ENCODE data around the gene PHF5A.

The PHF5A gene

GRCh38 chr22:41458161-41458728, 10.2 kb downstream of the PHF5A start:
- TF ChIP-seq CTCF (IDR thresholded peaks at IDR 0.05; ENCODE audit: insufficient read depth, low read length, poor library complexity, severe bottlenecking) (no peak), EZH2phosphoT487 (conservative IDR thresholded peaks at IDR 0.05; ENCODE audit: low read length) (no peak)
- H3K9ac ChIP-seq (ENCODE audit: low read length), result no peak overlapping the region
- H3F3A ChIP-seq (ENCODE audit: insufficient read depth), result peaks cover 4% of the 10 kb centered on the region; the same call in 1 of the 2 replicates
- H3K36me3 ChIP-seq (ENCODE audit: low read length), result 0 out of 2 replicates have a peak, but pooled peaks cover 7% of the 10 kb centered on the region
- no peaks in the 10 kb centered on the region for H3K27me3 ChIP-seq (ENCODE audit: low read length)
- no peaks in the 10 kb centered on the region for H4K20me1 ChIP-seq (ENCODE audit: low read depth, low read length)
- no peaks in the 10 kb centered on the region for H3K79me2 ChIP-seq (ENCODE audit: insufficient read depth, low read length)
- H2AFZ ChIP-seq (ENCODE audit: low read depth, low read length, severe bottlenecking), result no peak overlapping the region
- no peak overlapping the region for H3K27ac ChIP-seq (ENCODE audit: low read depth, low read length)
- no peak overlapping the region for H3K4me2 ChIP-seq (ENCODE audit: low read depth, low read length, poor library complexity, severe bottlenecking)
- no peaks in the 10 kb centered on the region for H3K9me2 ChIP-seq (replicated peaks; ENCODE audit: insufficient read depth, low read length)
- H3K9me3 ChIP-seq (ENCODE audit: insufficient read depth, low read length), result no peaks in the 10 kb centered on the region
- H3K4me3 ChIP-seq (ENCODE audit: insufficient read depth, low read length, poor library complexity, severe bottlenecking), result no peak overlapping the region

GRCh38 chr22:41448189-41448808, 20.2 kb downstream of the PHF5A start:
- no peaks in the 10 kb centered on the region for H3K27me3 ChIP-seq (ENCODE audit: low read length)
- no peaks in the 10 kb centered on the region for H3K9me2 ChIP-seq (replicated peaks; ENCODE audit: insufficient read depth, low read length)
- H2AFZ ChIP-seq (ENCODE audit: low read depth, low read length, severe bottlenecking), result peak overlapping the region; percentile 38
- H4K20me1 ChIP-seq (ENCODE audit: low read depth, low read length), result no peaks in the 10 kb centered on the region
- peak overlapping the region; percentile 92 for H3K9ac ChIP-seq (ENCODE audit: low read length)
- H3K4me2 ChIP-seq (ENCODE audit: low read depth, low read length, poor library complexity, severe bottlenecking), result peak overlapping the region; percentile 99
- H3K9me3 ChIP-seq (ENCODE audit: insufficient read depth, low read length), result no peaks in the 10 kb centered on the region
- TF ChIP-seq EZH2phosphoT487 (conservative IDR thresholded peaks at IDR 0.05; ENCODE audit: low read length) (no peak), CTCF (IDR thresholded peaks at IDR 0.05; ENCODE audit: insufficient read depth, low read length, poor library complexity, severe bottlenecking) (no peak)
- no peaks in the 10 kb centered on the region for H3K36me3 ChIP-seq (ENCODE audit: low read length)
- peaks cover 32% of the 10 kb centered on the region for H3F3A ChIP-seq (ENCODE audit: insufficient read depth)
- peaks cover 33% of the 10 kb centered on the region for H3K79me2 ChIP-seq (ENCODE audit: insufficient read depth, low read length)
- H3K4me3 ChIP-seq (ENCODE audit: insufficient read depth, low read length, poor library complexity, severe bottlenecking), result peak overlapping the region; percentile 98
- H3K27ac ChIP-seq (ENCODE audit: low read depth, low read length), result peak overlapping the region; percentile 92

- Histone ChIP-seq H3K27ac (ENCODE audit: low read depth, low read length) (peak overlapping the region; percentile 92), H3K79me2 (ENCODE audit: insufficient read depth, low read length) (peaks cover 40% of the 10 kb centered on the region), H3K27me3 (ENCODE audit: low read length) (no peaks in the 10 kb centered on the region), H3K4me2 (ENCODE audit: low read depth, low read length, poor library complexity, severe bottlenecking) (peak overlapping the region; percentile 99), H3K9me3 (ENCODE audit: insufficient read depth, low read length) (no peaks in the 10 kb centered on the region), H3K4me3 (ENCODE audit: insufficient read depth, low read length, poor library complexity, severe bottlenecking) (peak overlapping the region; percentile 98), H3K9ac (ENCODE audit: low read length) (peak overlapping the region; percentile 92), H2AFZ (ENCODE audit: low read depth, low read length, severe bottlenecking) (peak overlapping the region; percentile 38), H3K36me3 (ENCODE audit: low read length) (no peaks in the 10 kb centered on the region), H3F3A (ENCODE audit: insufficient read depth) (peaks cover 37% of the 10 kb centered on the region), H4K20me1 (ENCODE audit: low read depth, low read length) (no peaks in the 10 kb centered on the region), H3K9me2 (replicated peaks; ENCODE audit: insufficient read depth, low read length) (no peaks in the 10 kb centered on the region)
- no peak for TF ChIP-seq EZH2phosphoT487 (conservative IDR thresholded peaks at IDR 0.05; ENCODE audit: low read length)
Measured at GRCh38 chr22:41447435-41448188, 20.9 kb downstream of the PHF5A start.
